Natural killer cell (primary cell): ENCODE measurements around the gene BRI3. TPM values are rescaled to one million over a fixed set of nuclear protein-coding genes. Genes with fewer than 3 reads are reported as not detected.

Experiments used
- ATAC-seq, 3 donors: fragments of 150-1000 bp in 2 of 3; fragments of 200-7000 bp in 1 of 3; cut with Tn5 transposase; 1 replicate in 1 of 3; 2 replicates in 2 of 3; pipeline ENCODE4 v1.10.0; 2021; ENCODE audit warnings: mild to moderate bottlenecking in 2 of 3, moderate library complexity in 2 of 3
- DNase-seq, 2 donors: peaks; one replicate each; pipeline versions ENCODE4 v3.0.0 to v3.0.0-alpha.2; 2013 to 2021; ENCODE audit warnings: mixed read lengths in 1 of 2
- H3K27ac ChIP-seq: one replicate; pipeline ENCODE4 v1.5.1; 2013; ENCODE audit warnings: mild to moderate bottlenecking, low read length
- H3K27me3 ChIP-seq: one replicate; pipeline ENCODE4 v1.6.1; 2013; ENCODE audit warnings: low read length; ENCODE audit not compliant: control insufficient read depth, insufficient read depth
- H3K36me3 ChIP-seq: one replicate; pipeline ENCODE4 v1.6.1; 2013; ENCODE audit warnings: low read length; ENCODE audit not compliant: control insufficient read depth, insufficient read depth
- H3K4me1 ChIP-seq: one replicate; pipeline ENCODE4 v1.6.1; 2013; ENCODE audit warnings: low read length; ENCODE audit not compliant: control insufficient read depth, insufficient read depth
- H3K4me3 ChIP-seq: one replicate; pipeline ENCODE4 v1.5.1; 2013; ENCODE audit warnings: low read length
- H3K9me3 ChIP-seq: one replicate; pipeline ENCODE4 v1.6.1; 2013; ENCODE audit warnings: low read length; ENCODE audit not compliant: control insufficient read depth, insufficient read depth
- H3K27ac Mint-ChIP-seq, 2 donors: one replicate each; pipeline ENCODE4 v1.8.0; 2022; ENCODE audit warnings: mild to moderate bottlenecking in 2 of 2, mixed read lengths in 2 of 2, moderate library complexity in 1 of 2
- H3K27me3 Mint-ChIP-seq, 2 donors: one replicate each; pipeline ENCODE4 v1.8.0; 2022; ENCODE audit warnings: low read depth in 2 of 2, mixed read lengths in 2 of 2
- H3K36me3 Mint-ChIP-seq: one replicate; pipeline ENCODE4 v1.8.0; 2022; ENCODE audit warnings: mixed read lengths
- H3K4me1 Mint-ChIP-seq, 2 donors: one replicate each; pipeline ENCODE4 v1.8.0; 2022; ENCODE audit warnings: mixed read lengths in 2 of 2
- H3K4me3 Mint-ChIP-seq: one replicate; pipeline ENCODE4 v1.8.0; 2022; ENCODE audit warnings: mild to moderate bottlenecking, moderate library complexity, mixed read lengths
- H3K9me3 Mint-ChIP-seq, 2 donors: one replicate each; pipeline ENCODE4 v1.8.0; 2022; ENCODE audit warnings: mixed read lengths in 2 of 2
- CTCF ChIP-seq: fragments of 200-600 bp; IDR thresholded peaks from one replicate; pipeline ENCODE4 v1.8.0; 2022; ENCODE audit warnings: antibody characterized with exemption
- WGBS: methylation state at CpG from one replicate; pipeline ENCODE4 v1.1.7; 2013; ENCODE audit warnings: missing lambda C conversion rate; ENCODE audit not compliant: insufficient coverage; 5-methylcytosine and 5-hydroxymethylcytosine counted together
- intact Hi-C: fragments of 100-400 bp; cut with micrococcal nuclease; formaldehyde crosslinking; loops from one replicate; pipeline ENCODE4 v1.14.2; 2022
- total RNA-seq, 4 donors: library from RNA; stranded (reverse); fragments of 120-200 nt in 1 of 4; gene quantifications; one replicate each; pipeline versions ENCODE4 v1.2.3 to v1.2.4, GENCODE V29; 2013 to 2022

BRI3 gene
- total RNA-seq, 3 donors from 2014 or later (not counting 1 experiment from before 2014, with no cell fraction given), result 81.9 to 97.1 (median 90.0) TPM

- H3K4me3 ChIP-seq, result peak overlapping the region; percentile 60
- H3K27me3 Mint-ChIP-seq, result no peaks in the 10 kb centered on the region
- H3K27ac Mint-ChIP-seq, result peak overlapping the region; percentile 73 to 87
- H3K4me1 ChIP-seq, result peaks cover 53% of the 10 kb centered on the region
- ATAC-seq (peak; percentile 11 to 32 (median 24)), DNase-seq (peak; percentile 50 to 59)
- WGBS, result 7% methylated on average over 76 of the region's 77 CpGs
- no peaks in the 10 kb centered on the region for H3K36me3 Mint-ChIP-seq
- intact Hi-C loops, result loop anchor here (2.0 kb wide), 1 partner anchor 29 kb away; the partner anchor contains the start of gene TECPR1
- no peaks in the 10 kb centered on the region for H3K9me3 Mint-ChIP-seq
- H3K4me1 Mint-ChIP-seq, result peaks cover 22 to 38% of the 10 kb centered on the region in 2 donors
- H3K36me3 ChIP-seq, result no peaks in the 10 kb centered on the region
- no peaks in the 10 kb centered on the region for H3K9me3 ChIP-seq
- H3K27me3 ChIP-seq, result no peaks in the 10 kb centered on the region
- TF ChIP-seq CTCF, result no peak
- H3K27ac ChIP-seq, result no peak overlapping the region
- peak overlapping the region; percentile 80 for H3K4me3 Mint-ChIP-seq
These were observed 496 bp downstream of the BRI3 start for GRCh38 chr7:98281757-98282606.

GRCh38 chr7:98282703-98283102 lies 1.2 kb downstream of the BRI3 start:
- Histone ChIP-seq H3K27me3 (no peaks in the 10 kb centered on the region), H3K27ac (no peak overlapping the region), H3K4me3 (no peak overlapping the region), H3K4me1 (peaks cover 59% of the 10 kb centered on the region), H3K36me3 (no peaks in the 10 kb centered on the region), H3K9me3 (no peaks in the 10 kb centered on the region)
- Mint-ChIP-seq H3K4me3 (peak overlapping the region; percentile 80), H3K27ac (peak overlapping the region; percentile 73 to 87), H3K4me1 (peaks cover 22 to 38% of the 10 kb centered on the region in 2 donors), H3K9me3 (no peaks in the 10 kb centered on the region), H3K27me3 (no peaks in the 10 kb centered on the region), H3K36me3 (no peaks in the 10 kb centered on the region)
- no peak for ATAC-seq
- intact Hi-C loops, result no loop called here
- DNase-seq, result no peak
- 81% methylated on average over 16 of the region's 16 CpGs for WGBS
- TF ChIP-seq CTCF, result no peak

- Histone ChIP-seq H3K4me3 (no peak overlapping the region), H3K4me1 (peaks cover 64% of the 10 kb centered on the region), H3K27me3 (no peaks in the 10 kb centered on the region), H3K36me3 (no peaks in the 10 kb centered on the region), H3K27ac (peak overlapping the region; percentile 21), H3K9me3 (no peaks in the 10 kb centered on the region)
- ATAC-seq (no peak), DNase-seq (peak in 1 of 2 donors; percentile 21)
- Mint-ChIP-seq H3K9me3 (no peaks in the 10 kb centered on the region), H3K4me1 (peaks cover 22 to 38% of the 10 kb centered on the region in 2 donors), H3K27ac (peak overlapping the region; percentile 73 to 87), H3K4me3 (peak overlapping the region; percentile 80), H3K27me3 (no peaks in the 10 kb centered on the region), H3K36me3 (no peaks in the 10 kb centered on the region)
- intact Hi-C loops, result no loop called here
- WGBS, result 85% methylated on average over 19 of the region's 19 CpGs
- TF ChIP-seq CTCF, result no peak
These were observed 1.8 kb downstream of the BRI3 start for GRCh38 chr7:98283127-98283886.
